Gastrocnemius medialis (tissue), 4 donors: ENCODE data around the gene CT55. TPM values are rescaled to one million over a fixed set of nuclear protein-coding genes. Genes with fewer than 3 reads are reported as not detected.
A peak's percentile ranks its signal among the peaks of the same experiment; 100 is the strongest.

Experiments
- ATAC-seq, 2 donors: fragments of 150-250 bp; one replicate each; pipeline ENCODE4 v1.9.1; 2016
- DNase-seq, 2 donors: peaks; one replicate each; pipeline ENCODE4 v3.0.0-alpha.2; 2019
- H3K27ac ChIP-seq, 4 donors: fragments of 200-600 bp; sonication (generic); 1 replicate in 1 of 4; 2 replicates in 3 of 4; pipeline ENCODE4 v1.5.1; 2016 to 2018; ENCODE audit warnings: mild to moderate bottlenecking in 2 of 4, moderate library complexity in 1 of 4
- H3K27me3 ChIP-seq, 3 donors: fragments of 200-600 bp; sonication (generic) in 2 of 3; 1 replicate in 1 of 3; 2 replicates in 2 of 3; pipeline versions ENCODE4 v1.5.1 to v1.6.0; 2016 to 2019; ENCODE audit warnings: mild to moderate bottlenecking in 1 of 3, moderate library complexity in 1 of 3
- H3K36me3 ChIP-seq, 2 donors: fragments of 200-600 bp; sonication (generic) in 1 of 2; one replicate each; pipeline ENCODE4 v1.5.1; 2017 to 2018
- H3K4me1 ChIP-seq, 2 donors: fragments of 200-600 bp; sonication (generic) in 1 of 2; one replicate each; pipeline ENCODE4 v1.5.1; 2016 to 2017; ENCODE audit warnings: mild to moderate bottlenecking in 2 of 2
- H3K4me3 ChIP-seq, 4 donors: fragments of 200-600 bp; sonication (generic) in 3 of 4; 1 replicate in 1 of 4; 2 replicates in 3 of 4; pipeline ENCODE4 v1.5.1; 2016 to 2019; ENCODE audit warnings: mild to moderate bottlenecking in 2 of 4
- H3K9me3 ChIP-seq, 3 donors: fragments of 200-600 bp; sonication (generic) in 2 of 3; 1 replicate in 1 of 3; 2 replicates in 2 of 3; pipeline ENCODE4 v1.5.1; 2016 to 2019
- POLR2A ChIP-seq, 2 donors: fragments of 450-650 bp; IDR thresholded peaks; one replicate each; pipeline ENCODE4 v1.6.1; 2017; ENCODE audit warnings: antibody characterized with exemption in 2 of 2, mild to moderate bottlenecking in 2 of 2, moderate library complexity in 2 of 2
- in situ Hi-C, 4 donors: fragments of 200-750 bp; cut with MboI; loops; one replicate each; pipeline versions ENCODE4 v1.15.0 to v1.8.0; 2017; ENCODE audit warnings: low sequenced_read_pairs in 4 of 4
- intact Hi-C: fragments of 100-400 bp; cut with DNase I; formaldehyde crosslinking; loops from one replicate; pipeline ENCODE4 v1.15.1; 2023; ENCODE audit warnings: low total_unique reads
- total RNA-seq, 4 donors: library from RNA; depleted of rRNA; stranded (reverse); fragments of >200 nt; gene quantifications; one replicate each; pipeline versions ENCODE4 v1.1.0 to v1.2.3, GENCODE V29; 2016
- TF ChIP-seq, protein P1 (sequence below), 5 experiments: fragments of 450-650 bp in 3 of 5; fragments of 200-600 bp in 2 of 5; sonication (generic) in 2 of 5; IDR thresholded peaks in 4 of 5; conservative IDR thresholded peaks in 1 of 5; 1 replicate in 4 of 5; 2 replicates in 1 of 5; pipeline ENCODE4 v1.5.1; 2016 to 2019; ENCODE audit warnings: antibody characterized with exemption in 5 of 5, mild to moderate bottlenecking in 3 of 5, moderate library complexity in 3 of 5

Gene CT55
- total RNA-seq, 4 donors from 2014 or later, result not detected

- no peaks in the 10 kb centered on the region for H3K9me3 ChIP-seq
- H3K27me3 ChIP-seq, result no peaks in the 10 kb centered on the region
- TF ChIP-seq, protein P1, sequence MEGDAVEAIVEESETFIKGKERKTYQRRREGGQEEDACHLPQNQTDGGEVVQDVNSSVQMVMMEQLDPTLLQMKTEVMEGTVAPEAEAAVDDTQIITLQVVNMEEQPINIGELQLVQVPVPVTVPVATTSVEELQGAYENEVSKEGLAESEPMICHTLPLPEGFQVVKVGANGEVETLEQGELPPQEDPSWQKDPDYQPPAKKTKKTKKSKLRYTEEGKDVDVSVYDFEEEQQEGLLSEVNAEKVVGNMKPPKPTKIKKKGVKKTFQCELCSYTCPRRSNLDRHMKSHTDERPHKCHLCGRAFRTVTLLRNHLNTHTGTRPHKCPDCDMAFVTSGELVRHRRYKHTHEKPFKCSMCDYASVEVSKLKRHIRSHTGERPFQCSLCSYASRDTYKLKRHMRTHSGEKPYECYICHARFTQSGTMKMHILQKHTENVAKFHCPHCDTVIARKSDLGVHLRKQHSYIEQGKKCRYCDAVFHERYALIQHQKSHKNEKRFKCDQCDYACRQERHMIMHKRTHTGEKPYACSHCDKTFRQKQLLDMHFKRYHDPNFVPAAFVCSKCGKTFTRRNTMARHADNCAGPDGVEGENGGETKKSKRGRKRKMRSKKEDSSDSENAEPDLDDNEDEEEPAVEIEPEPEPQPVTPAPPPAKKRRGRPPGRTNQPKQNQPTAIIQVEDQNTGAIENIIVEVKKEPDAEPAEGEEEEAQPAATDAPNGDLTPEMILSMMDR (IDR thresholded peaks at IDR 0.05 in 4 of 5, conservative IDR thresholded peaks at IDR 0.05 in 1 of 5), result no peak
- no peak overlapping the region for H3K27ac ChIP-seq
- ATAC-seq (no peak), DNase-seq (no peak)
- intact Hi-C loops (no loop called here), in situ Hi-C loops (no loop called here)
- no peak overlapping the region for H3K4me3 ChIP-seq
- no peaks in the 10 kb centered on the region for H3K4me1 ChIP-seq
- H3K36me3 ChIP-seq, result no peaks in the 10 kb centered on the region
These were observed 56.8 kb downstream of the CT55 start for GRCh38 chrX:135114392-135114791.

- no peak overlapping the region for H3K4me3 ChIP-seq
- H3K27ac ChIP-seq, result no peak overlapping the region
- no peaks in the 10 kb centered on the region for H3K27me3 ChIP-seq
- no peak for DNase-seq
- TF ChIP-seq POLR2A (IDR thresholded peaks at IDR 0.05), result no peak
- TF ChIP-seq, protein P1 (IDR thresholded peaks at IDR 0.05 in 4 of 5, conservative IDR thresholded peaks at IDR 0.05 in 1 of 5), result no peak
- in situ Hi-C loops, result no loop called here
- no peaks in the 10 kb centered on the region for H3K9me3 ChIP-seq
- intact Hi-C loops, result no loop called here
- no peaks in the 10 kb centered on the region for H3K4me1 ChIP-seq
- ATAC-seq, result no peak
- no peaks in the 10 kb centered on the region for H3K36me3 ChIP-seq
These were observed 58.5 kb downstream of the CT55 start for GRCh38 chrX:135112743-135113142.

GRCh38 chrX:135112096-135112729, 59.0 kb downstream of the CT55 start:
- Histone ChIP-seq H3K4me3 (no peak overlapping the region), H3K27me3 (no peaks in the 10 kb centered on the region), H3K9me3 (no peaks in the 10 kb centered on the region), H3K4me1 (no peaks in the 10 kb centered on the region), H3K36me3 (no peaks in the 10 kb centered on the region), H3K27ac (no peak overlapping the region)
- in situ Hi-C loops, result no loop called here
- intact Hi-C loops, result no loop called here
- ATAC-seq (no peak), DNase-seq (no peak)
- TF ChIP-seq, protein P1 (IDR thresholded peaks at IDR 0.05 in 4 of 5, conservative IDR thresholded peaks at IDR 0.05 in 1 of 5), result peak in 4 of 5 experiments; percentile 16 to 56 (median 34)
- no peak for TF ChIP-seq POLR2A (IDR thresholded peaks at IDR 0.05)

DNA sequence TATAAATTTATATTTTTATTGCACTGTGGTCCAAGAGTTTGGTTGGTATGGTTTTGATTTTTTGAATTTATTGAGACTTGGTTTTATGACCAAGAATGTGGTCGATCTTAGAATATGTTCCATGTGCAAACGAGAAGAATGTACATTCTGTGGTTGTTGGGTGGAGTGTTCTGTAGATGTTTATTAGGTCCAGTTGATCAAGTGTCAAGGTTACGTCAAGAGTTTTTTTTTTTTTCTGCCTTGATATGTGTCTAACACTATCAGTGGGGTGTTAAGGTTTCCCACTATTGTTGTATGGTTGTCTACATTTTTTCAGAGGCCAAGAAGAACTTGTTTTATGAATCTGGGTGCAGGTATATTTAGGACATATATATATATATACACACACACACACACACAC, 61.6 kb downstream of the CT55 start:
- DNase-seq, result no peak
- Histone ChIP-seq H3K4me3 (no peak overlapping the region), H3K27me3 (peaks cover 0 to 4% (median 0%) of the 10 kb centered on the region in 3 donors), H3K36me3 (no peaks in the 10 kb centered on the region), H3K27ac (no peak overlapping the region), H3K4me1 (no peaks in the 10 kb centered on the region), H3K9me3 (no peaks in the 10 kb centered on the region)
- no peak for ATAC-seq
- TF ChIP-seq, protein P1 (IDR thresholded peaks at IDR 0.05 in 4 of 5, conservative IDR thresholded peaks at IDR 0.05 in 1 of 5), result no peak
- TF ChIP-seq POLR2A (IDR thresholded peaks at IDR 0.05), result no peak
- in situ Hi-C loops (no loop called here), intact Hi-C loops (no loop called here)

Other genes with a start within 250 kb of the CT55 start
- gene SMIM10, start 180.4 kb downstream of the CT55 start, total RNA-seq, result 1 to 10 TPM; 1.0 to 2.7 (median 1.5) TPM
- gene RTL8B, start 148.9 kb downstream of the CT55 start, total RNA-seq, result 1 to 10 TPM; 2.6 to 4.7 (median 4.1) TPM
- 10 to 100 TPM; 45.2 to 89.3 (median 66.9) TPM for gene RTL8C, start 139.0 kb downstream of the CT55 start, total RNA-seq
- 10 to 100 TPM in 2 of 4 donors, 1 to 10 TPM in 2; 1.1 to 15.9 (median 8.5) TPM for gene RTL8A, start 119.3 kb downstream of the CT55 start, total RNA-seq
- under 1 TPM in 3 of 4 donors, not detected in 1; 0.15 to 0.81 (median 0.35) TPM for gene SMIM10L2B, start 72.7 kb downstream of the CT55 start, total RNA-seq
- gene ETDB, start 50.9 kb downstream of the CT55 start, total RNA-seq, result not detected
- not detected for gene ETDA, start 80.7 kb upstream of the CT55 start, total RNA-seq
- gene ETDC, start 138.1 kb upstream of the CT55 start, total RNA-seq, result not detected
- 1 to 10 TPM; 4.7 to 5.8 (median 5.2) TPM for gene ZNF75D, start 172.7 kb upstream of the CT55 start, total RNA-seq
- gene ZNF449, start 173.4 kb upstream of the CT55 start, total RNA-seq, result 1 to 10 TPM; 1.7 to 4.2 (median 3.3) TPM